IMR-90 (cell line): ENCODE measurements around the gene RBBP8. TPM values are rescaled to one million over a fixed set of nuclear protein-coding genes. Genes with fewer than 3 reads are reported as not detected.

Experiments
- ATAC-seq: fragments of 200-7000 bp; cut with Tn5 transposase; 2 replicates; pipeline ENCODE4 v1.9.1; 2020; ENCODE audit warnings: low read depth, mild to moderate bottlenecking, moderate library complexity
- BruUV-seq: library from RNA; stranded (reverse); fragments of 400-500 nt; replicated peaks from 2 replicates; lab custom pipeline; 2021; lab: Mats Ljungman, UMichigan
- CTCF ChIA-PET: fragments of 300-600 bp; formaldehyde crosslinking; extraction: SDS; loops from one replicate; lab custom pipeline; 2021; ENCODE audit warnings: antibody characterized with exemption; lab: Yijun Ruan, JAX
- POLR2A ChIA-PET: fragments of 300-600 bp; sonication (Branson Sonifier 250); formaldehyde crosslinking; loops from one replicate; lab custom pipeline; 2022; ENCODE audit warnings: antibody characterized with exemption; ENCODE audit not compliant: unreplicated experiment; lab: Charles Lee
- DNase-seq: peaks from one replicate; pipeline ENCODE4 v3.0.0; 2013
- H2AFZ ChIP-seq: replicated peaks from 2 replicates; pipeline ENCODE3; 2013; ENCODE audit warnings: low read length, mild to moderate bottlenecking; ENCODE audit not compliant: poor library complexity
- H2AK5ac ChIP-seq: 2 replicates; pipeline ENCODE4 v1.6.1; 2013; ENCODE audit warnings: low read depth, low read length, inconsistent platforms
- H2AK9ac ChIP-seq: replicated peaks from 2 replicates; pipeline ENCODE3; 2013; ENCODE audit warnings: mild to moderate bottlenecking, low read depth, low read length, moderate library complexity; ENCODE audit not compliant: poor library complexity
- H2BK120ac ChIP-seq: 2 replicates; pipeline ENCODE4 v1.6.1; 2013; ENCODE audit warnings: low read depth, low read length, inconsistent platforms
- H2BK15ac ChIP-seq: 3 replicates; pipeline ENCODE4 v1.6.1; 2013; ENCODE audit warnings: low read depth, low read length, inconsistent platforms
- H2BK20ac ChIP-seq: 2 replicates; pipeline ENCODE4 v1.6.1; 2013; ENCODE audit warnings: low read depth, mild to moderate bottlenecking, inconsistent platforms, low read length, moderate library complexity
- H2BK5ac ChIP-seq: 2 replicates; pipeline ENCODE4 v1.6.1; 2013; ENCODE audit warnings: mild to moderate bottlenecking, low read depth, low read length, inconsistent platforms; ENCODE audit not compliant: poor library complexity, severe bottlenecking
- H3K14ac ChIP-seq: replicated peaks from 2 replicates; pipeline ENCODE4 v1.6.1; 2013; ENCODE audit warnings: low read depth, low read length, inconsistent platforms
- H3K18ac ChIP-seq: 2 replicates; pipeline ENCODE4 v1.6.1; 2013; ENCODE audit warnings: low read depth, low read length, control low read depth
- H3K23ac ChIP-seq: 2 replicates; pipeline ENCODE4 v1.6.1; 2013; ENCODE audit warnings: low read depth, low read length, inconsistent platforms
- H3K27ac ChIP-seq: 2 replicates; pipeline ENCODE4 v1.5.1; 2013; ENCODE audit warnings: mild to moderate bottlenecking, control low read depth, low read length; ENCODE audit not compliant: insufficient read depth
- H3K27me3 ChIP-seq: 2 replicates; pipeline ENCODE4 v1.6.1; 2013; ENCODE audit warnings: low read length; ENCODE audit not compliant: control insufficient read depth, insufficient read depth
- H3K36me3 ChIP-seq: 2 replicates; pipeline ENCODE4 v1.6.1; 2013; ENCODE audit warnings: low read length, mixed read lengths; ENCODE audit not compliant: control insufficient read depth, insufficient read depth
- H3K4ac ChIP-seq: 2 replicates; pipeline ENCODE4 v1.6.1; 2013; ENCODE audit warnings: low read depth, low read length, inconsistent platforms
- H3K4me1 ChIP-seq: 2 replicates; pipeline ENCODE4 v1.6.1; 2013; ENCODE audit warnings: low read length, mixed read lengths; ENCODE audit not compliant: control insufficient read depth, insufficient read depth
- H3K4me2 ChIP-seq: 2 replicates; pipeline ENCODE4 v1.6.1; 2013; ENCODE audit warnings: low read depth, mild to moderate bottlenecking, control low read depth, low read length, moderate library complexity
- H3K4me3 ChIP-seq: 2 replicates; pipeline ENCODE4 v1.5.1; 2013; ENCODE audit warnings: low read depth, mild to moderate bottlenecking, control low read depth, low read length, moderate library complexity; ENCODE audit not compliant: insufficient read depth
- H3K56ac ChIP-seq: 2 replicates; pipeline ENCODE4 v1.6.1; 2013; ENCODE audit warnings: low read length, inconsistent platforms; ENCODE audit not compliant: insufficient read depth; ENCODE audit errors: extremely low read depth
- H3K79me1 ChIP-seq, 2 experiments: 2 replicates each; pipeline ENCODE4 v1.6.1; 2013; ENCODE audit warnings: low read length in 2 of 2, inconsistent platforms in 1 of 2, low read depth in 1 of 2
- H3K9ac ChIP-seq: 2 replicates; pipeline ENCODE4 v1.6.1; 2013; ENCODE audit warnings: low read depth, low read length, control low read depth
- H3K9me1 ChIP-seq: 2 replicates; pipeline ENCODE4 v1.6.1; 2013; ENCODE audit warnings: low read length, inconsistent platforms; ENCODE audit not compliant: insufficient read depth
- H3K9me3 ChIP-seq: 2 replicates; pipeline ENCODE4 v1.6.1; 2013; ENCODE audit warnings: low read length; ENCODE audit not compliant: control insufficient read depth, insufficient read depth
- H4K20me1 ChIP-seq: 2 replicates; pipeline ENCODE4 v1.6.1; 2013; ENCODE audit warnings: low read length, inconsistent platforms; ENCODE audit not compliant: insufficient read depth
- H4K5ac ChIP-seq: 2 replicates; pipeline ENCODE4 v1.6.1; 2013; ENCODE audit warnings: mild to moderate bottlenecking, low read depth, low read length, control low read depth
- H4K8ac ChIP-seq, 2 experiments: 2 replicates each; pipeline ENCODE4 v1.6.1; 2013; ENCODE audit warnings: low read depth in 2 of 2, low read length in 2 of 2, control low read depth in 1 of 2, inconsistent platforms in 1 of 2
- H4K91ac ChIP-seq: 2 replicates; pipeline ENCODE4 v1.6.1; 2013; ENCODE audit warnings: low read depth, low read length, inconsistent platforms; ENCODE audit not compliant: insufficient read depth
- CEBPB ChIP-seq: IDR thresholded peaks from 2 replicates; pipeline ENCODE4 v1.6.1; 2012; ENCODE audit warnings: low read depth, low read length, improper control_type of control experiment
- RCOR1 ChIP-seq: IDR thresholded peaks from 2 replicates; pipeline ENCODE4 v1.6.1; 2012; ENCODE audit warnings: mild to moderate bottlenecking, low read length, improper control_type of control experiment; ENCODE audit not compliant: insufficient replicate concordance
- WGBS, 2 experiments: methylation state at CpG; one replicate each; pipeline versions ENCODE4 v1.1.5 to v1.1.7; 2013; ENCODE audit warnings: missing lambda C conversion rate in 2 of 2; ENCODE audit not compliant: insufficient read length in 1 of 2; ENCODE audit errors: extremely low coverage in 2 of 2; 5-methylcytosine and 5-hydroxymethylcytosine counted together
- dilution Hi-C: fragments of 300-500 bp; cut with HindIII; formaldehyde crosslinking; loops from one replicate; pipeline ENCODE4 v1.14.3; 2018; ENCODE audit warnings: low sequenced_read_pairs; ENCODE audit not compliant: unreplicated experiment
- in situ Hi-C: fragments of 300-500 bp; cut with MboI; formaldehyde crosslinking; loops from 3 replicates; pipeline ENCODE4 v1.14.3; 2019; ENCODE audit warnings: low sequenced_read_pairs, inconsistent platforms, mixed read lengths
- intact Hi-C: fragments of 100-400 bp; cut with micrococcal nuclease; formaldehyde crosslinking; loops from 2 replicates; pipeline ENCODE4 v1.10.0; 2022
- polyA plus RNA-seq, 3 experiments: library from polyadenylated mRNA; depleted of rRNA; stranded (reverse); fragments of >200 nt; gene quantifications; 2 replicates each; pipeline ENCODE4 v1.2.3, GENCODE V29; 2012; ENCODE audit warnings: low replicate concordance in 1 of 3
- total RNA-seq: library from RNA; depleted of rRNA; stranded (reverse); fragments of >200 nt; gene quantifications from 2 replicates; pipeline ENCODE4 v1.2.3, GENCODE V29; 2012

Gene RBBP8
- total and polyA plus RNA-seq, 2 of the 4 experiments (the other 2 are of a cell fraction): 12.0 to 21.1 TPM

GRCh38 chr18:22981274-22982133, 48.4 kb downstream of the RBBP8 start:
- TF ChIP-seq CEBPB: peak; percentile 34; the same call in 1 of the 2 replicates
- TF ChIP-seq RCOR1: no peak
- no peak overlapping the region for H2BK120ac ChIP-seq
- H2BK20ac ChIP-seq: no peak overlapping the region
- no peak overlapping the region for H2AK5ac ChIP-seq
- H2AK9ac ChIP-seq: no peak overlapping the region
- H3K4me1 ChIP-seq: peaks cover 2% of the 10 kb centered on the region; the same call in 1 of the 2 replicates
- no peak overlapping the region for H3K18ac ChIP-seq
- ChIA-PET POLR2A (no interaction called here), CTCF (no interaction called here)
- DNase-seq (no peak), ATAC-seq (no peak)
- WGBS, 2 experiments: 50% methylated on average over 1 of the region's 6 CpGs; no CpG with 5 or more reads in 1 of the 2 experiments
- H3K36me3 ChIP-seq: no peaks in the 10 kb centered on the region; the same call in 1 of the 2 replicates
- H3K4me2 ChIP-seq: no peak overlapping the region
- no peaks in the 10 kb centered on the region; a peak in 2 of 4 replicates for H3K79me1 ChIP-seq
- no peak overlapping the region for H3K9ac ChIP-seq
- H2AFZ ChIP-seq: no peak overlapping the region
- H4K5ac ChIP-seq: no peak overlapping the region
- no peak overlapping the region for H2BK5ac ChIP-seq
- H4K8ac ChIP-seq: no peak overlapping the region
- no peak overlapping the region for H3K14ac ChIP-seq
- H4K20me1 ChIP-seq: no peaks in the 10 kb centered on the region
- no TSS peak for BruUV-seq
- H2BK15ac ChIP-seq: no peak overlapping the region
- no peak overlapping the region for H3K56ac ChIP-seq
- no peaks in the 10 kb centered on the region for H3K9me1 ChIP-seq
- no peak overlapping the region for H3K23ac ChIP-seq
- dilution Hi-C loops (no loop called here), in situ Hi-C loops (loop anchor here (5.0 to 25.0 kb wide), 3 partner anchors 49 to 1069 kb away; partner anchors contain the start of gene RBBP8), intact Hi-C loops (loop anchor here (2.0 to 10.0 kb wide), 2 partner anchors 51 to 1067 kb away; no protein-coding TSS in a partner anchor)
- H3K27me3 ChIP-seq: no peaks in the 10 kb centered on the region
- no peaks in the 10 kb centered on the region for H3K9me3 ChIP-seq
- H3K27ac ChIP-seq: no peak overlapping the region
- H3K4ac ChIP-seq: no peak overlapping the region
- H4K91ac ChIP-seq: no peak overlapping the region
- no peak overlapping the region for H3K4me3 ChIP-seq
